Suprapubic skin (tissue), 3 donors: Measurements from ENCODE around the gene HOXB7.

ENCODE experiments used
- CTCF ChIP-seq, 2 donors: fragments of 200-600 bp in 1 of 2; fragments of 450-650 bp in 1 of 2; sonication (generic) in 1 of 2; IDR thresholded peaks; one replicate each; pipeline ENCODE4 v1.5.1; 2016 to 2019; ENCODE audit warnings: antibody characterized with exemption in 2 of 2, mild to moderate bottlenecking in 1 of 2, moderate library complexity in 1 of 2
- EP300 ChIP-seq: sonication (generic); formaldehyde crosslinking; IDR thresholded peaks from one replicate; pipeline ENCODE4 v1.6.1; 2017; ENCODE audit warnings: antibody characterized with exemption
- POLR2A ChIP-seq, 2 donors: fragments of 450-650 bp; IDR thresholded peaks; one replicate each; pipeline ENCODE4 v1.6.1; 2017; ENCODE audit warnings: antibody characterized with exemption in 2 of 2, mild to moderate bottlenecking in 2 of 2, moderate library complexity in 2 of 2

- TF ChIP-seq CTCF (IDR thresholded peaks at IDR 0.05) (no peak), POLR2A (IDR thresholded peaks at IDR 0.05) (no peak), EP300 (no peak)
Observed at GRCh38 chr17:48655913-48656312, 45.1 kb upstream of the HOXB7 start.
